ENCODE measurements around the gene DNASE1L2. TPM values are rescaled to one million over a fixed set of nuclear protein-coding genes. Genes with fewer than 3 reads are reported as not detected.
"Not testable (repeated sequence)": the region's sequence is repeated elsewhere in the genome, so short reads cannot be mapped to it uniquely, and the experiment has no call there.

The DNASE1L2 gene
- total RNA-seq, 1 donor, result 0.21 TPM

DNA sequence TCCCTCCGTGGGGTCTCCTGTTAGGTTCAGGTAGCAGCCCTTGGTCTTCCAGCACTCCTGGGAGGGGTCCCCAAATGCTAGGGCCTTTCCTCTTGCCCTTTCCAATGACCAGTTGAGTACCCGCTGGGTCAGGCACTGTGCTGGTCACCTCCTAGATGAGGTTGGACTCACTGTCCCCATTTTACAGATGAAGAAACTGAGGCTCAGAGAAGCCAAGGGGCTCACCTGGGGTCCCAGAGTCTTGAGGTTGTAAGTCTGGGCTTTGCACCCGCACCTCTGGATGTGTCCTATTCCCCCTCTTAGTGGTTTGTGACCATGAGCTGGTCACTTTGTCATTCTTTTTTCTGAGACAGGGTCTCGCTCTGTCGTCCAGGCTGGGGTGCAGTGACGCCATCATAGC, 38.5 kb upstream of the DNASE1L2 start:
- H3K4me3 ChIP-seq (ENCODE audit: low read length), result no peak overlapping the region
- H3K27me3 ChIP-seq (ENCODE audit: insufficient read depth, low read length), result peaks cover 33% of the 10 kb centered on the region
- H3K4me1 ChIP-seq (ENCODE audit: insufficient read depth, low read length), result peaks cover 11% of the 10 kb centered on the region
- no peaks in the 10 kb centered on the region for H3K9me3 ChIP-seq (ENCODE audit: low read depth, low read length)

DNA sequence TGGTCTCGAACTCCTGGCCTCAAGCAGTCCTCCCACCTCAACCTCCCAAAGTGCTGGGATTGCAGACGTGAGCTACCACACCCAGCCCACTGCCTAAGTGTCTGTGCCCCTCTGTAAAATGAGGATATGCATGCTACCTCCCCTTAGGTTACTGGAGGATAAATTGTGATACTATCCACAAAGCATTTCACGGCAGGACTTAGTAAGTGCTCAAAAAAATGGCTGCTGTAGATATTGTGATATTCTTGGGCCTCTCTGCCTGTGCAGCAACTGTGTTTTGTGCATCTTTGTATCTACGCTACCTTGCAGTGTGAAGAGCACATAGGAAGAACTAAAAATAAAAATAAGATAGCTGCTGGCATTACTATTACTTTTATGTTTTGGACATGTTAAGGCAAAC, 38.0 kb upstream of the DNASE1L2 start:
- no peak overlapping the region for H3K4me3 ChIP-seq (ENCODE audit: low read length)
- peaks cover 11% of the 10 kb centered on the region for H3K4me1 ChIP-seq (ENCODE audit: insufficient read depth, low read length)
- no peaks in the 10 kb centered on the region for H3K9me3 ChIP-seq (ENCODE audit: low read depth, low read length)
- H3K27me3 ChIP-seq (ENCODE audit: insufficient read depth, low read length), result peaks cover 33% of the 10 kb centered on the region

DNA sequence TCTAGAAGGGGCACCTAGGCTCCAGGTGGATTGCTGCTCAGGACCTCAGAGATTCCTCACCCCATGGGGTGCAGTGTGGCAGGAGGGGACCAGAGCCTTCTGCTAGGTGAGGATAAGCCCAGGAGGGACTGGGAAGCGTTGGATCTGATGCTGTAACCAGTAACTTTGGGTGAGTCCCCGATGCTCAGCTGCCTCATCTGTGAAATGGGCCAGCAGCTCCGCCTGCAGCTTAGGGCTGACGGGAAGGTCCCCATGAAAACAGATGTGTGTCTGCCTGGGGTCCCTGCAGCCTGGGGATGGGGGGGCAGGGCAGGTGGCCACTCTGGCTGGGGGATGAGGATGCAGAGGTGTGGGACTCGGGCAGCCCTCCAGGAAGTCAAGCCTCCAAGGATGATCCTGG, 37.1 kb upstream of the DNASE1L2 start:
- Histone ChIP-seq H3K27me3 (ENCODE audit: insufficient read depth, low read length) (peaks cover 33% of the 10 kb centered on the region), H3K9me3 (ENCODE audit: low read depth, low read length) (no peaks in the 10 kb centered on the region), H3K4me1 (ENCODE audit: insufficient read depth, low read length) (peaks cover 11% of the 10 kb centered on the region), H3K4me3 (ENCODE audit: low read length) (no peak overlapping the region)

DNA sequence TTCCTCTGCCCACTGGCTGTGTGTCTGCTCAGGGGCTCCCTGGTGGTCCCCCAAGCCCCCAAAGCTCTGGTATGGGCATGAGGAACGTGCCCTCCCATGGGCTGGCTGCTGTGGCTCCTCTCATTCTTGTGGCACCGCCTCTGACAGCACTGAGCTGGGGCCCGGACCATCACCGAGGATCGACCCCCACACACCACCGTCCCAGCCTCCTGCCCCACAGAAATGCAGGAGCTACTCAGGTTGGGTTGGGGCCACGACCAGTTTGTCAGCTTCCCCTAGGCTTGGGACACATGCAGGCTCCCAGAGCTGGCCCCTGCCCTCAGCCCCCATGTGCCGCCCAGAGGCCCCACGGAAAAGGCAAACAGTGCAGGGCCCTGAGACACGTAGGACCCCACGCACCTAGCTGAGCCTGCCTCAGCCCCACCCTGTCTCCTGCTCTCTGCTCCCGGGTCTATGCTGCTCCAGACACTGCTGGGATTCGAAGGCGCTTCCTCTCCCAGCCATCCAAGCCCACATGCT, 36.6 kb upstream of the DNASE1L2 start:
- H3K4me3 ChIP-seq (ENCODE audit: low read length), result no peak overlapping the region
- peaks cover 32% of the 10 kb centered on the region for H3K27me3 ChIP-seq (ENCODE audit: insufficient read depth, low read length)
- no peaks in the 10 kb centered on the region for H3K9me3 ChIP-seq (ENCODE audit: low read depth, low read length)
- H3K4me1 ChIP-seq (ENCODE audit: insufficient read depth, low read length), result peaks cover 16% of the 10 kb centered on the region

DNA sequence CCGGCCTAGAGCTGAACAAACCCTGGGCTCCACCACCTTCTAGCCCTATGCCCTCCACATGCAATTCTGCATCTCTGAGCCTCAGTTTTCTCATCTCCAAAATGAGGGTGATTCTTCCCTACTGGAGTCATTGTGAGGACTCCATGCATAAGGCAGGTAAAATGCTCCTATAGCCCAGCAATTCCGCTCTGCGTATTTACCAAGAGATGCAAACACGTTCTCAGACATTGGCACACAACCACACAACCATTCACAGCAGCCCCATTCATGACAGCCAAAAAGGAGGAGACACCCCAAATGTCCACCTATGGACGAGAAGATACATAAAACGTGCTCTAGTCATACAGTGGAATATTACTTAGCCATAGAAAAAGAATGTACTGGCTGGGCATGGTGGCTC, 35.9 kb upstream of the DNASE1L2 start:
- Histone ChIP-seq H3K27me3 (ENCODE audit: insufficient read depth, low read length) (peaks cover 25% of the 10 kb centered on the region), H3K4me3 (ENCODE audit: low read length) (no peak overlapping the region), H3K4me1 (ENCODE audit: insufficient read depth, low read length) (peaks cover 15% of the 10 kb centered on the region), H3K9me3 (ENCODE audit: low read depth, low read length) (no peaks in the 10 kb centered on the region)

DNA sequence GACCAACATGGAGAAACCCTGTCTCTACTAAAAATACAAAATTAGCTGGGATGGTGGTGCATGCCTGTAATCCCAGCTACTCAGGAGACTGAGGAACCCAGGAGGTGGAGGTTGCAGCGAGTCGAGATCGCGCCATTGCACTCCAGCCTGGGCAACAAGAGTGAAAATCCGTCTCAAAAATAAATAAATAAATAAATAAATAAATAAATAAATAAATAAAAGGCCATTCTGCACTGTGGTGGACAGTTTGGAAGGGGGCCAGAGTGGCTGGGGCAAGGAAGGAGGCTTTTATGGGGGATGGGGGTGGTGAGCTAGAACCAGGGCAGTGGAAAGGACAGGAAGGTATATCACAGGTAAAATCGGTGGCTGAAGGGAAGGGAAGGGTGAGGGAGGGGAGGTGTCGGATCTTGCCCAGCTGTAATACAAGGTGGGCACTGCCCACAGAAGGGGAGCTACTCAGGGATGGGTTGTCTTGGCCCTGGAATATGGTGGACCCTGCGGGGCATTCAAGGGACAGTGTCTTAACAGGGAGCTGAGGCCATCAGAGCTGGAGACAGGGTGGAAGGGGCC, 33.0 kb upstream of the DNASE1L2 start:
- peaks cover 22% of the 10 kb centered on the region for H3K4me1 ChIP-seq (ENCODE audit: insufficient read depth, low read length)
- not testable (repeated sequence) for H3K27me3 ChIP-seq (ENCODE audit: insufficient read depth, low read length); H3K9me3 ChIP-seq (ENCODE audit: low read depth, low read length); H3K4me3 ChIP-seq (ENCODE audit: low read length)

DNA sequence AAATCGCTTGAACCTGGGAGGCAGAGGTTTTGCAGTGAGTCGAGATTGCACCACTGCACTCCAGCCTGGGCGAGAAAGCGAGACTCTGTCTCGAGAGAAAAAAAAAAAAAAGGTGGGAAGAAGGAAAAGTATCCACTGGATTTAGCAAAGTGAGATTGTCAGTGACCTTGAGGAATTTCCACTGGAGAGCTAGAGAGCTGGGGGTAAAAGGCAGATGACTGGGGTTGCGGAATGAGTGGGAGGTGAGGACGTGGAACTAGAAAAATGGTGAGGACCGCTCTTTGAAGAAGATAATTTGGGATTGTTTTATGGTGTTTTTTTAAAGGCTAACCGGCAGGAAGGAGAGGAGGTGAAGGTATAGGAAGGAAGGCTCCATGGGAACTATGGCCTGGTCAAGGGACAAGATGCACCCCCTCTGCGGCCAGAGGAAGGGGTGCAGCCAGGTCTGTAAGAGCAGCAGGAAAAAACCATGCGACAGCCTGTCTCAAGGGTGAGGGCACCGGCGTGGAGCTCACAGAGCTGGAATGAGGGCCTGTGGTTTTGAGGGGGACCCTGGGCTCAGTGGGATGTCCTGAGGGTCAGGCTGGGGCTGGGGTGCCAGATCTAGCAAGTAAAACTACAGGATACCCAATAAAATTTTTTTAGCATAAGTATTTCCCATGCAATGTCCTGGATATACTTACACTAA, 31.7 kb upstream of the DNASE1L2 start:
- Histone ChIP-seq H3K4me3 (ENCODE audit: low read length) (peak overlapping the region; percentile 79), H3K9me3 (ENCODE audit: low read depth, low read length) (no peaks in the 10 kb centered on the region), H3K4me1 (ENCODE audit: insufficient read depth, low read length) (peaks cover 22% of the 10 kb centered on the region), H3K27me3 (ENCODE audit: insufficient read depth, low read length) (no peaks in the 10 kb centered on the region)

DNA sequence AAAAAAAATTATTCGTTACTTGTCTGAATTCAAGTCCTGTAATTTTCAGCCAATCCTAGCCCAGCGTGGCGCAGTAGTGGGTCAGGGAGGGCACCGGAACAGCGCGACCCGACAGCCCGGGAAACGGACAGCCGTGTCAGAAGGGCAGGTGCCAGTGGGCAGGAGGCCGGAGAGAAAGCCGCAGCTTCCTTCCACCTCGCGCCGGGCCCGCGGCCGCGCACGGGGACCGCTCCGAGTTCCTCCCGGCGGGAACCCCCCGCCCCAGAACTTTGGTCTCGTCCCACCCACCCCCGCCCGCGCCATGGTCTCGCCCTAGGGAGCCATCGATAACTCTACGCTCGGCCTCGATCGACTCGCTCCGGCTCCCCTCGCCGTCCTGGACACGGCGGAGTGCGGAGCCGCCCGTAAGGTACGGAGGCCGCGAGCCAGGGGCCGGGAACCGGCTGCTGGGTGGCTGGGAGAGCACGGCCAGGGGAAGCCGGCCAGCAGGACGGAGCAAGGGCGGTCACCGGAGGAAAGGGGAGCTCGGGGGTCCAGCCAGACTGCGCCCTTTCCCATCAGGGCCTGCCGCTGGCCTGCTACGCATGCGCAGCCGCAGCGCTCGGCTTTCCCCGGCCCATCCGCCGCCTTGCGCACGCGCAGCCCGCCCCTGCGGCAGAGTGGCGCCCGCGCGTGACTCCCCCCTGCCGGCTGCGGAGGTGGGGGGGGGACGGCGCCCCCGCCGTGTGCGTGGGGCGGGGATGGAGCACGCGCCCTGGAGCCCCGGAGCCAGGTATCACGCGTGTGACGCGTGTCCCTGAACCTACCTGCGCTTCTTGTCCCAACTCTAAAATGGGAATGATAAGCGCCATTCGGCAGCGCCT, 30.9 kb upstream of the DNASE1L2 start, which contains the start of gene MLST8:
Gene MLST8 (plus strand): TSS at position 351 of the 863 bp plus-strand sequence. CDS start 632 bp downstream, outside the sequence.
- Histone ChIP-seq H3K27me3 (ENCODE audit: insufficient read depth, low read length) (no peaks in the 10 kb centered on the region), H3K4me1 (ENCODE audit: insufficient read depth, low read length) (peaks cover 22% of the 10 kb centered on the region), H3K4me3 (ENCODE audit: low read length) (peak within 1 kb of the TSS; percentile 79), H3K9me3 (ENCODE audit: low read depth, low read length) (no peaks in the 10 kb centered on the region)

DNA sequence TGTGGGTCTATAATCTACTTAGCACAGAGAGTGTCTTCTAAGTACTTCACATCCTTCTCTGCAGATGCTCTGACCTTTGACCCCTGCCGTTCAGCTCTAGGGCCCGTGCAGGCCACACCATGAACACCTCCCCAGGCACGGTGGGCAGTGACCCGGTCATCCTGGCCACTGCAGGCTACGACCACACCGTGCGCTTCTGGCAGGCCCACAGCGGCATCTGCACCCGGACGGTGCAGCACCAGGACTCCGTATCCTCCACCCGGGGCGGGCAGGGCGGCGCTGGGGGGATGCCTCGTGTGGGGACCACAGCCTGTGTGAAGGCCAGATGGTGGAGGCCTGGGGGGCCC, 30.3 kb upstream of the DNASE1L2 start:
- no peaks in the 10 kb centered on the region for H3K27me3 ChIP-seq (ENCODE audit: insufficient read depth, low read length)
- H3K4me1 ChIP-seq (ENCODE audit: insufficient read depth, low read length), result peaks cover 22% of the 10 kb centered on the region
- H3K4me3 ChIP-seq (ENCODE audit: low read length), result peak overlapping the region; percentile 79
- H3K9me3 ChIP-seq (ENCODE audit: low read depth, low read length), result no peaks in the 10 kb centered on the region

DNA sequence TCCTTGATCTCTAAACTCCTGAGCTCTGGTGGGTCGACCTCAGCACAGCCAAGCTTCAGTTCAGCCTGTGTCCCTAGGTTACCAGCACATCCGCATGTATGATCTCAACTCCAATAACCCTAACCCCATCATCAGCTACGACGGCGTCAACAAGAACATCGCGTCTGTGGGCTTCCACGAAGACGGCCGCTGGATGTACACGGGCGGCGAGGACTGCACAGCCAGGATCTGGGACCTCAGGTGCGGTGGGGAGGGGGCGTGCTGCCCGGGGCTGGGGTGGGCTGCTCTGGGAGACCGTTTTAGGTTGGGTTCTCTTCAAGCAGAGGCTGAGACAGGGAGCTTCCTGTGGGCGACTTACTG, 29.8 kb upstream of the DNASE1L2 start:
- peaks cover 22% of the 10 kb centered on the region for H3K4me1 ChIP-seq (ENCODE audit: insufficient read depth, low read length)
- no peak overlapping the region for H3K4me3 ChIP-seq (ENCODE audit: low read length)
- H3K27me3 ChIP-seq (ENCODE audit: insufficient read depth, low read length), result no peaks in the 10 kb centered on the region
- no peaks in the 10 kb centered on the region for H3K9me3 ChIP-seq (ENCODE audit: low read depth, low read length)

DNA sequence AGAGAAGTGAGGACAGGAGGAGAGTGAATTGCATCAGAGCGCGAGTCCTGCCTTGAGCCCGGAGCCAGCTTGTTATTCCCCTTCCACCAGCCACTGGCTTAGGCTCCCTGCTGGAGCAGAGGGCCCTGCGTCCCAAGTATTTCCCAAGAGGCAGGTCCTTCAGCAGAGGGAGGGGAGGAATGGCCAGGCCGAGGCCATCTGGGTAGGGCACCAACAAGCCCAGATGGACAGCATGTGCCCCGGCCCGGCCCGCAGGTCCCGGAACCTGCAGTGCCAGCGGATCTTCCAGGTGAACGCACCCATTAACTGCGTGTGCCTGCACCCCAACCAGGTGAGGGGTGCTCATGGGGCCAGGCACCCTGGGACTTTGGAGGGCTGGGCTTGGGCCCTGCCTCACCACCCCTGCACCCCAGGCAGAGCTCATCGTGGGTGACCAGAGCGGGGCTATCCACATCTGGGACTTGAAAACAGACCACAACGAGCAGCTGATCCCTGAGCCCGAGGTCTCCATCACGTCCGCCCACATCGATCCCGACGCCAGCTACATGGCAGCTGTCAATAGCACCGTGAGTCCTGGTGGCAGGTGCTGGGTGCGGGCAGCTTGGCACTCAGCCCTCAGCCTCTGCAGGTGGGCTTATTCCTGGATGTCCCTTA, 29.3 kb upstream of the DNASE1L2 start:
- peaks cover 24% of the 10 kb centered on the region for H3K4me1 ChIP-seq (ENCODE audit: insufficient read depth, low read length)
- H3K27me3 ChIP-seq (ENCODE audit: insufficient read depth, low read length), result no peaks in the 10 kb centered on the region
- no peak overlapping the region for H3K4me3 ChIP-seq (ENCODE audit: low read length)
- H3K9me3 ChIP-seq (ENCODE audit: low read depth, low read length), result no peaks in the 10 kb centered on the region

DNA sequence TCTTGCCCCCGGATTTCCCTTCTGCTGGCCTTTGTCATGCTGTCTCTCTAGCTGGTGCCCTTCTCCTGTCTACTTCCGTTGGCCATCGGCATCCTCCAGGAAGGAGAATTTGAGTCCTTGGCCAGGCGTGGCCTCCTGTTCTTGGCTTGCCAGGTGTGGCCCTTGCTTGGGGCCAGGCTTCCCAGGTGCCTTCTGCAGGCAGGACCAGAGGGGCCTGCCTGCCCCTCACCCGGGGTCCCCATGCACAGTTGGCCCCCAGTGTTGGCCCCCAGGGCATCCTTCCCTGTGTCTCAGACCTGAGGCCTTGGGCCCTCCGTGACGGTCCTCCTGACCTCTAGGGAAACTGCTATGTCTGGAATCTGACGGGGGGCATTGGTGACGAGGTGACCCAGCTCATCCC, 28.4 kb upstream of the DNASE1L2 start:
- H3K4me1 ChIP-seq (ENCODE audit: insufficient read depth, low read length), result peaks cover 34% of the 10 kb centered on the region
- H3K27me3 ChIP-seq (ENCODE audit: insufficient read depth, low read length), result no peaks in the 10 kb centered on the region
- H3K4me3 ChIP-seq (ENCODE audit: low read length), result no peak overlapping the region
- no peaks in the 10 kb centered on the region for H3K9me3 ChIP-seq (ENCODE audit: low read depth, low read length)

DNA sequence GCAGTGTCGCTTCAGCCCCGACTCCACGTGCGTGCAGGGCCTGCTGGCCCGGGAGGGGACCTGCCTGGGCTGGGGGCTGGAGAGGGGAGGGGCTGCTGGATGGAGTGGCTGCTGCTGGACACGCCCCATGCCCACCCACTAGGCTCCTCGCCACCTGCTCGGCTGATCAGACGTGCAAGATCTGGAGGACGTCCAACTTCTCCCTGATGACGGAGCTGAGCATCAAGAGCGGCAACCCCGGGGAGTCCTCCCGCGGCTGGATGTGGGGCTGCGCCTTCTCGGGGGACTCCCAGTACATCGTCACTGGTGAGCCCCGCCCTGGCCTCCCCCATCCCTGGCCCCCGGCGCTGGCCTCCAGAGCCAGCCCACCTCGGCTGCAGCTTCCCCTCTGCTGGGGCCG, 27.9 kb upstream of the DNASE1L2 start:
- no peaks in the 10 kb centered on the region for H3K27me3 ChIP-seq (ENCODE audit: insufficient read depth, low read length)
- H3K4me3 ChIP-seq (ENCODE audit: low read length), result no peak overlapping the region
- peaks cover 38% of the 10 kb centered on the region for H3K4me1 ChIP-seq (ENCODE audit: insufficient read depth, low read length)
- no peaks in the 10 kb centered on the region for H3K9me3 ChIP-seq (ENCODE audit: low read depth, low read length)

DNA sequence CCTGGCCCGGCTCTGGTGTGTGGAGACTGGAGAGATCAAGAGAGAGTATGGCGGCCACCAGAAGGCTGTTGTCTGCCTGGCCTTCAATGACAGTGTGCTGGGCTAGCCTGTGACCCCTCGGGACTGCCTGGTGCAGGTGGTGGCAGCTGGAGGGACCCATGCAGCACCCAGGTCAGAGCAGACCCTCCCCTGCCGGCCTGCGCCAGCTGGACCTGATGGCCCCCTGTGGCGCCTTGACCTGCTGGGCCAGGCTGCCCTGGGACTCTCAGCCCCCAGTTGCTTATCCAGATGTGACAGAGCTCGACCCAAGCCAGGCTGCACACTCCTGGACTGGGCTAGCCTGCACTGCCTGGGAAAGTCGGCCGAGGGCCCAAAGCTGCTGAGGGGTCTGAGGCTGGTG, 27.5 kb upstream of the DNASE1L2 start:
- Histone ChIP-seq H3K9me3 (ENCODE audit: low read depth, low read length) (no peaks in the 10 kb centered on the region), H3K4me3 (ENCODE audit: low read length) (no peak overlapping the region), H3K27me3 (ENCODE audit: insufficient read depth, low read length) (no peaks in the 10 kb centered on the region), H3K4me1 (ENCODE audit: insufficient read depth, low read length) (peaks cover 43% of the 10 kb centered on the region)
